GM15510 (cell line): ENCODE results near the gene CPTP.

Experiments
- POLR2A ChIP-seq: IDR thresholded peaks from 3 replicates; pipeline ENCODE4 v1.6.1; 2011; ENCODE audit warnings: borderline replicate concordance; ENCODE audit not compliant: insufficient read length; ENCODE audit errors: extremely low read depth

CPTP gene

DNA sequence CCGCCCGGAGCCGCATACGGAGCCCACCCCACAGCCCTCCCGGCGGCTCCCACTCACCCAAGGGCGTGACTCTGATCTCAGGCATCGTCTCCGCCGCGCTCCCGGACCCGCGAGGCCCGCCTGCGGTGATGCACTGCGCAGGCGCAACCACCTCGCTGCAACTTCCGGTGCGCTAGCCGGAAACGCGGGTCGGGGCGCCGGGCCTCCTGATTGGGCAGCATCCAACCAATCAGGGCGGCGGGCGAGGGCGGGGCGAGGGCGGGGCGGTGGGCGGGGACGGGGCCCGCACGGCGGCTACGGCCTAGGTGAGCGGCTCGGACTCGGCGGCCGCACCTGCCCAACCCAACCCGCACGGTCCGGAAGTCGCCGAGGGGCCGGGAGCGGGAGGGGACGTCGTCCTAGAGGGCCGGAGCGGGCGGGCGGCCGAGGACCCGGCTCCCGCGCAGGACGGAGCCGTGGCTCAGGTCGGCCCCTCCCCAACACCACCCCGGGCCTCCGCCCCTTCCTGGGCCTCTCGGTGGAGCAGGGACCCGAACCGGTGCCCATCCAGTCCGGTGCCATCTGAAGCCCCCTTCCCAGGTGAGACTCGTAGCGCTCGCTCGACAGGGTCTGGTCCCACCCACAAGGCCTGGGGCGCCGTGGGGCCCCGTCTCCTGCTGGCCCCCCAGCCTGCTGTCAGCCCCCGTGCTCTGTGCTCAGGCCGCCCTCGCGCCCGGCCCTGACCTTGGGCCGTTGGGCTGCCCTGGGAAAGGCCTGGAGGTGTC is at the start of gene CPTP, which contains the start of gene INTS11:
Gene CPTP (plus strand): TSS at position 279 of the 764 bp plus-strand sequence. CDS start 2,109 bp downstream, outside the sequence.
Gene INTS11 (minus strand): TSS at position 137 of the 764 bp plus-strand sequence. CDS start 52 bp downstream, at position 85.
- peak; percentile 95 for TF ChIP-seq POLR2A

DNA sequence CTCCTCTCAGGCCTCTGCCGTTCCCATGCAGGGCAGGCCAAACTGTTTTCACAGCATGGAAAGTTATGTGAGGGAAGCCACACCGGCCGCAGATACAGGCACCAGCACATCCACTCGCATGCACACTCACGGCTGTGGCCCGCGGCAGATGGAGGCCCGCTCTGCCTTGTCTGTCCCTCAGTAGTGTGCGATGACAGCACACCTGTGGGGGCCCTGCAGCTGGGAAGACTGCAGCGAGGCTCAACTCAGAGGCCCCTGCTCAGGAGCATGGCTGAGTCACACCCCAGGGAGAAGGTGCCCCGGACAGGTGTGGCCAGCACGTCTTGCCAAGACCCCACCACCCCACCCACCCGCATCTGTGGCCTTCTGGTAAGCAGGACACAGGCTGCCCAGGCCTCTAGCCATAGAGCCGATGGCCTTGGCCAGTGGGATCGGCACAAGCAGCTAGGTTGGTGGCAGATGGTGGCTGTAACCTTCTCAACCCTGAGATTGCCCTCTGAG is 49.6 kb upstream of the CPTP start:
- no peak for TF ChIP-seq POLR2A

DNA sequence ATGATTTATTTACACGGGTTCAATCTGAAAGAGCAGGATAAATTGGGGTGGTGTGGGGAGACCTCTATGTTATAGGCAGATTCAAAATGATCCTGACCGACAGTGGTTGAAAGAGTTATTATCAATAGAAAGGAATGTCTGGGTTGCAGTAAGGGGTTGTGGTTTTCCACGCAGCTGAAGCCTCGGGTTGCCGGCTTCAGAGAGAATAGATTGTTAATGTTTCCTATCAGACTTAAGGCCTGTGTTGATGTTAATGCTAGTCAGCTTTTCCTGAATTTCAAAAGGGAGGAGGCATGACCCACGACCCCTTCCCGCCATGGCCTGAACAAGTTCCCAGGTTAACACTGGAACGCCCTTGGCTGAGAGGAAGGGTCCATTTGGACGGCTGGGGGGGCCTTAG is 48.8 kb upstream of the CPTP start:
- TF ChIP-seq POLR2A = no peak

GRCh38 chr1:1278620-1279019 is 46.0 kb upstream of the CPTP start:
- TF ChIP-seq POLR2A = no peak

DNA sequence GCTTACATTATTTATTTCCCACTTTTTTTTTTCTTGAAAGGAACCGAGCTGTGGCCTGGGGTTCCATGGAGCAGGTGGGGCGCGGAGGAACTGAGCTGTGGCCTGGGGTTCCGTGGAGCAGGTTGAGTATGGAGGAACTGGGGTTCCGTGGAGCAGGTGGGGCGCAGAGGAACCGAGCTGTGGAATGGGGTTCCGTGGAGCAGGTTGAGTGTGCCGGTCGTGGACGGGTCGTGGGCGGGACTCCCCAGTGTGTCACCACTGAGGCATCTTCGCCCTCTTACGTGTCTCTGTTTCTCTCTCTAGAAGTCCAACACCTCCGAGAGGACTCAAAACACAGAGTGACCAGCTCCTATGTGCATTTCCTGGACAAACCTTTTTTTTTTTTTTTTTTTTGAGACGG is 45.6 kb upstream of the CPTP start:
- no peak for TF ChIP-seq POLR2A

DNA sequence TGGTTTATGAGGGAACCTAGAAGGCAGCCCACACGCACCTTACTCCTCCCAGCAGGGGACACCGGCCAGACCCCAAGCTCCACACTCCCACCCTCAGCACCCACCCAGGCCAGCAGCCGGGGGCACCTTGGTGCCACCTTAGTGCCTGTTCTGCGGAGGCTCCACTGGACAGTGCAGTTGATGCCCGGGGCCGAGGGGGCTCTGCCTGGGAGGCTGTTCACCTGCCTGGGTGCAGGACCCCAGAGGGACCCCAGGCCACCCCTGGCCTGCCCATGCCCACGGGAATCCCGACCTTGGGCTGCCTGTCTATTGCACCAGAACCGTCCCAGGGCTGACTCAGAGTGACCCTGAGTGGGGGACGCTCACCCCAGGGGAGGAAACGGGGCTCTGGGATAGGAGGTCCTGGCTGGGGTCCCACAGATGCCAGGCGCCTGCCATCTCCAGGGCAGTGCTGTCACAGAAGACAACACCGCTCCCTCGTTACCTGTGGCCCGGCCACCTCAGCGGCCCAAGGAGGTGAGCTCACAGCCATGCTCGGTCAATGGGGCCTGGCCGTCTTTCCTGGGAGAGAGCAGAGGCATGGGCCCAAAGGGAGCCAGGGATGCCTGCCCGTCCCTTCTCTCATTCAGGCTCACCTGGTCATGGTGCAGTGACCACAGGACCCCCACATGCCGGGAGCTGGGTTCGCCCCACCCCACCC is 43.7 kb upstream of the CPTP start:
- TF ChIP-seq POLR2A = no peak

- no peak for TF ChIP-seq POLR2A
These were observed 42.9 kb upstream of the CPTP start for GRCh38 chr1:1281533-1282321.

GRCh38 chr1:1282998-1283397 is 41.6 kb upstream of the CPTP start:
- no peak for TF ChIP-seq POLR2A

DNA sequence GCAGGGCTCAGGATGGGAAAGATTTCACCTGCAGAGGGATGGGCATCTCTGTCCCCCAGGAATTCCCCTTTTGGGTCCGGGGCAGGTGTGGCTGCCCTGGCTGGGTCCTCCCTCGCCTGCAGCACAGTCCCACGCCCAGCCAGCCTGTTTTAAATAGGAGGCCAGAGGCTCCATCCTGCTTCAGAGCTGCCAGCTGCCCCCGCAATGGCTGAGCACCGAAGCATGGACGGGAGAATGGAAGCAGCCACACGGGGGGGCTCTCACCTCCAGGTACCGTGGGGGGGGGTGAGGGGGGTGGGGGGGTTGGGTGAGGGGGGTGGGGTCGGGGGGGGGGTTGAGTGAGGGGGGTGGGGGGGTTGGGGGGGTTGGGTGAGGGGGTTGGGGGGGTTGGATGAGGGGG is 40.8 kb upstream of the CPTP start:
- no peak for TF ChIP-seq POLR2A

DNA sequence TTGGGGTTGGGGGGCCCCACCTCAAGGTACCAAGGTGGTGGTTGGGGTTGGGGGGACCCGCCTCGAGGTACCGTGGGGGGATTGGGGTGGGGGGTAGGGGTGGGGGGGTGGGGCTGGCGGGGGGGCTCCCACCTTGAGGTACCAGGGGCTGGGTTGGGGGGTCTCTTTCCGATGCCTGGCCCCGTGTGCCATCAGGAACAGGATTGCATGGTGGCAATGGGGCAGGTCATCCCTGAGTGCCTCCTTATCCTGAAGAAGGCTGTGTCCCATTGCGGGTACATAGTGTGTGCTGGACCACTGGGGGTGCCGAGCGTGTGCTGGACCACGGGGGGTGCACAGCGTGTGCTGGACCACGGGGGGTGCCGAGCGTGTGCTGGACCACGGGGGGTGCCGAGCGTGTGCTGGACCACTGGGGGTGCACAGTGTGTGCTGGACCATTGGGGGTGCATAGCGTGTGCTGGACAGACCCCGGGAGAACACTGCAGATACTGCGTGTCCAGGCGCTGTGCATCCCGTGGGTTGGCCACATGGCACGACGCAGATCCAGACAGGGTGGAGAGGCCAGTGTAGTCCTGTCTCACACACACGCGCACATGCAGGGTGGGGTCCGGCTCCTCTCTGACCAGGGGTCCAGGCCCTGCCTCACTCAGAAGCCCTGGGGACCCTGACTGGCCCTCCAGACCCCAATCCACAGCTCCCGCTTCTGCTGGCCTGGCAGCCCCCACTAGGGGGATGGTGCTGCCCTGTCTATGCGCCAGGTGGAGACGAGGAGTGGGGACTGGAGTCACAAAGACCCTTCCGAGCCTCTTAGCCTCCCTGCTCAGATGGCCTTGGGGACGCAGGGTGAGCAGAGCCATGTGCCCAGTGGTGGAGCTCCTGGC is 40.1 kb upstream of the CPTP start:
- TF ChIP-seq POLR2A = no peak

GRCh38 chr1:1285102-1285571 is 39.5 kb upstream of the CPTP start:
- no peak for TF ChIP-seq POLR2A

- TF ChIP-seq POLR2A = no peak
These were observed 38.8 kb upstream of the CPTP start for GRCh38 chr1:1285611-1286311.
